RWPE2 (cell line): ENCODE results near the gene OSTM1.
"Not testable (repeated sequence)": the region's sequence is repeated elsewhere in the genome, so short reads cannot be mapped to it uniquely, and the experiment has no call there.

Experiments used
- ATAC-seq: fragments of 200-7000 bp; cut with Tn5 transposase; 3 replicates; pipeline ENCODE4 v1.9.1; 2021; ENCODE audit warnings: low read depth
- DNase-seq: peaks from one replicate; pipeline ENCODE4 v3.0.0-alpha.2; 2020; ENCODE audit warnings: low spot score
- H3K27ac ChIP-seq: fragments of 450-650 bp; 2 replicates; pipeline ENCODE4 v1.5.1; 2017; ENCODE audit warnings: mild to moderate bottlenecking; ENCODE audit not compliant: poor library complexity, severe bottlenecking
- H3K27me3 ChIP-seq: fragments of 250-450 bp; sonication (Bioruptor Pico); 2 replicates; pipeline ENCODE4 v1.5.1; 2021; ENCODE audit warnings: mild to moderate bottlenecking, moderate library complexity; ENCODE audit not compliant: insufficient read depth, poor library complexity, severe bottlenecking
- H3K36me3 ChIP-seq: fragments of 250-450 bp; sonication (Bioruptor Pico); 2 replicates; pipeline ENCODE4 v1.5.1; 2020; ENCODE audit warnings: low read depth, mild to moderate bottlenecking, moderate library complexity
- H3K4me1 ChIP-seq: fragments of 250-450 bp; sonication (Bioruptor Pico); 2 replicates; pipeline ENCODE4 v1.5.1; 2021; ENCODE audit warnings: mild to moderate bottlenecking, moderate library complexity; ENCODE audit not compliant: insufficient read depth, poor library complexity, severe bottlenecking
- H3K4me3 ChIP-seq: fragments of 250-450 bp; sonication (Bioruptor Pico); 2 replicates; pipeline ENCODE4 v1.5.1; 2021; ENCODE audit warnings: mild to moderate bottlenecking, moderate library complexity; ENCODE audit not compliant: severe bottlenecking
- H3K9me3 ChIP-seq: fragments of 250-450 bp; sonication (Bioruptor Pico); 2 replicates; pipeline ENCODE4 v1.5.1; 2021; ENCODE audit warnings: mild to moderate bottlenecking, moderate library complexity; ENCODE audit not compliant: severe bottlenecking
- TF ChIP-seq, protein P1 (sequence below): fragments of 450-650 bp; IDR thresholded peaks from one replicate; pipeline ENCODE4 v1.5.1; 2017; ENCODE audit warnings: mild to moderate bottlenecking, moderate library complexity; ENCODE audit not compliant: poor library complexity, severe bottlenecking

The OSTM1 gene

DNA sequence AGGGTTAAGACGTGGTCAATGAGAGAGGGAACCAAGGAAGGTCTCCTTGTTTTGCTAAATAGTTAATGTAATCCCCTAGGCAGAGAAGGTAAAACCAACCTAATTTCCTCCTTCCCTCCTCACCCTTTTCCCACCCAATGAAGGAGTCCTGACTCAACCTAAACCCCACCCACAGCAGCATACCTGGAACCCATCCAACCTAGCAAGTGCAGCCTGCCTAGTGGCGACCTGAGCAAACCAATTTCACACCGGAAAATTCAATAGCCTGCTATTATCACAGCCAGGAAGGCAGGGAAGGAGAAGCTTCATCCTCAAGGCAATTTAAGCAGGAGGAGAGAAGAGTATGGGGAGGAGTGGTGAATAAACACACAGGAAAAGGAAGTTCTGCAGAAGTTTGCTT, 46.9 kb downstream of the OSTM1 start:
- no peaks in the 10 kb centered on the region for H3K9me3 ChIP-seq
- H3K36me3 ChIP-seq, result no peaks in the 10 kb centered on the region
- H3K4me3 ChIP-seq, result no peak overlapping the region
- H3K27ac ChIP-seq, result no peak overlapping the region
- DNase-seq (no peak), ATAC-seq (peak; percentile 58; the same call in 1 of the 3 replicates)
- TF ChIP-seq, protein P1, sequence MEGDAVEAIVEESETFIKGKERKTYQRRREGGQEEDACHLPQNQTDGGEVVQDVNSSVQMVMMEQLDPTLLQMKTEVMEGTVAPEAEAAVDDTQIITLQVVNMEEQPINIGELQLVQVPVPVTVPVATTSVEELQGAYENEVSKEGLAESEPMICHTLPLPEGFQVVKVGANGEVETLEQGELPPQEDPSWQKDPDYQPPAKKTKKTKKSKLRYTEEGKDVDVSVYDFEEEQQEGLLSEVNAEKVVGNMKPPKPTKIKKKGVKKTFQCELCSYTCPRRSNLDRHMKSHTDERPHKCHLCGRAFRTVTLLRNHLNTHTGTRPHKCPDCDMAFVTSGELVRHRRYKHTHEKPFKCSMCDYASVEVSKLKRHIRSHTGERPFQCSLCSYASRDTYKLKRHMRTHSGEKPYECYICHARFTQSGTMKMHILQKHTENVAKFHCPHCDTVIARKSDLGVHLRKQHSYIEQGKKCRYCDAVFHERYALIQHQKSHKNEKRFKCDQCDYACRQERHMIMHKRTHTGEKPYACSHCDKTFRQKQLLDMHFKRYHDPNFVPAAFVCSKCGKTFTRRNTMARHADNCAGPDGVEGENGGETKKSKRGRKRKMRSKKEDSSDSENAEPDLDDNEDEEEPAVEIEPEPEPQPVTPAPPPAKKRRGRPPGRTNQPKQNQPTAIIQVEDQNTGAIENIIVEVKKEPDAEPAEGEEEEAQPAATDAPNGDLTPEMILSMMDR, result no peak
- H3K4me1 ChIP-seq, result no peaks in the 10 kb centered on the region
- no peaks in the 10 kb centered on the region for H3K27me3 ChIP-seq

DNA sequence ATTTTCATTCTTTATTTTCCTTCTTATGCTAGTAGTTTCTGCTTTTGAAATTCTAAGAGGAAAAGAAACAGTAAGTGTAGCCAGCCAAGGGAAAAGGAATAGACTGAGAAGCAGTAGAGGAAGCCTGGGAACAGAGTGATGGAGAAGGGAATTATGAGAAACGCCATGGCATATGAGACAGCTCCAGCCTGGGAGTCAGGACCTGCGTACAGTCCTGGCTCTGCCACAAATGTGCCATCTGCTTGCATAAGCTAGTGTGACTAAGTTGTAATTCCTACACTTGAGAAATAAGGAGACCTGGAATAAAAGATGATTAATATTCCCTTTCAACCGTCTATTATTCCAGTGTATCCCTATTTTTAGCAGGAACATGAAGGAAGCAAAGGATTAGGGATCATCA, 47.5 kb downstream of the OSTM1 start:
- TF ChIP-seq, protein P1, result no peak
- no peak overlapping the region for H3K27ac ChIP-seq
- ATAC-seq (peak; percentile 36; the same call in 1 of the 3 replicates), DNase-seq (no peak)
- H3K4me3 ChIP-seq, result no peak overlapping the region
- H3K9me3 ChIP-seq, result no peaks in the 10 kb centered on the region
- no peaks in the 10 kb centered on the region for H3K27me3 ChIP-seq
- H3K36me3 ChIP-seq, result no peaks in the 10 kb centered on the region
- H3K4me1 ChIP-seq, result no peaks in the 10 kb centered on the region

DNA sequence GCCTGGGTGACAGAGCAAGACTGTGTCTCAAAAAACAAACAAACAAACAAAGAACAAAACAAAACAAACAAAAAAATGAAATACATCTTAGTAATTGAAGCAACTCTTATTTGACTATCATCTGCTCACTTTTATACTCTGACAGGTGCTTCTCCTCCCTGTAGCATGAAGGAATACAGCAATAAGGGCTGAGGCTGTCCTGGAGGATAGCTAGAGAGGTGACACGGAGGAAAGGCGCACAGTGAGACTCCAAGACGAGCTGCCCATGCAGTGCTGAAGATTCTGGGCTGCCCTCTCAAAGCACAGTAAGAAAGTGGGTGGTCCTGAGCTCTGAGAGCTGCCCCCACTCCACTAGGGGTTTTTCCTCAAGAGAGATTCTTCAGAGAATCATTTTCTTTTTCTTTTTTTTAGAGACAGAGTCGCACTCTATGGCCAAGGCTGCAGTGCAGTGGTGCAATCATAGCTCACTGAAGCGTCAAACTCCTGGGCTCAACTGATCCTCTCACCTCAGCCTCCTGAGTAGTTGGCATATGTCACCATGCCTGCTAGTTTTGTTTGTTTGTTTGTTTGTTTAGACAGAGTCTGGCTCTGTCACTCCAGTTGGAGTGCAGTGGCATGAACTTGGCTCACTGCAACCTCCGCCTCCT, 50.0 kb downstream of the OSTM1 start:
- Histone ChIP-seq H3K27ac (no peak overlapping the region), H3K36me3 (no peaks in the 10 kb centered on the region), H3K4me3 (no peak overlapping the region), H3K9me3 (no peaks in the 10 kb centered on the region), H3K27me3 (no peaks in the 10 kb centered on the region), H3K4me1 (no peaks in the 10 kb centered on the region)
- TF ChIP-seq, protein P1, result no peak
- ATAC-seq, result no peak
- no peak for DNase-seq

GRCh38 chr6:108020472-108021116, 53.9 kb downstream of the OSTM1 start:
- no peak for ATAC-seq
- H3K4me3 ChIP-seq, result no peak overlapping the region
- no peaks in the 10 kb centered on the region for H3K4me1 ChIP-seq
- DNase-seq, result no peak
- H3K9me3 ChIP-seq, result no peaks in the 10 kb centered on the region
- H3K36me3 ChIP-seq, result no peaks in the 10 kb centered on the region
- H3K27me3 ChIP-seq, result no peaks in the 10 kb centered on the region
- TF ChIP-seq, protein P1, result no peak
- H3K27ac ChIP-seq, result no peak overlapping the region

DNA sequence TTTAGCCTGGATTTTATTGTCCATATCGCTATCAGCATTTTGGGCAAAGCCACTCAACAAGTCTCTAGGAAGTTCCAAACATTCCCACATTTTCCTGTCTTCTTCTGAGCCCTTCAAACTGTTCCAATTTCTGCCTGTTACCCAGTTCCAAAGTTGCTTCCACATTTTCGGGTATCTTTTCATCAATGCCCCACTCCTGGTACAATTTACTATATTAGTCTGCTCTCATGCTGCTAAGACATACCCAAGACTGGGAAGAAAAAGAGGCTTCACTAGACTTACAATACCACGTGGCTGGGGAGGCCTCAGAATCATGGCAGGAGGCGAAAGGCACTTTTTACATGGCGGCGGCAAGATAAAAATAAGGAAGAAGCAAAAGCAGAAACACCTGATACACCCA, 58.3 kb downstream of the OSTM1 start:
- DNase-seq, ATAC-seq, H3K36me3 ChIP-seq, H3K9me3 ChIP-seq, H3K4me3 ChIP-seq, H3K27ac ChIP-seq, H3K4me1 ChIP-seq, H3K27me3 ChIP-seq: not testable (repeated sequence)
